Activated CD8-positive, alpha-beta memory T cell treated with anti-CD3 and anti-CD28 coated beads, Interleukin-2, amount 10 ng/mL, durations not matched to agents 7 days and 5 days (primary cell): ENCODE results near the gene COPZ2. TPM values are rescaled to one million over a fixed set of nuclear protein-coding genes. Genes with fewer than 3 reads are reported as not detected.

Experiments
- ATAC-seq: fragments of 150-1000 bp; cut with Tn5 transposase; one replicate; pipeline ENCODE4 v1.10.0; 2021; ENCODE audit warnings: moderate library complexity
- CTCF ChIA-PET: fragments of 350-600 bp; sonication (Branson Sonifier 250); formaldehyde crosslinking; loops from one replicate; lab custom pipeline; 2021; ENCODE audit warnings: antibody characterized with exemption; lab: Charles Lee
- DNase-seq: peaks from one replicate; pipeline ENCODE4 v3.0.0-alpha.2; 2020
- H3K27ac Mint-ChIP-seq: one replicate; pipeline ENCODE4 v1.8.0; 2021; ENCODE audit warnings: mild to moderate bottlenecking, mixed read lengths
- H3K27me3 Mint-ChIP-seq: one replicate; pipeline ENCODE4 v1.8.0; 2021; ENCODE audit warnings: mixed read lengths
- H3K36me3 Mint-ChIP-seq: one replicate; pipeline ENCODE4 v1.8.0; 2021; ENCODE audit warnings: mild to moderate bottlenecking, mixed read lengths
- H3K4me1 Mint-ChIP-seq: one replicate; pipeline ENCODE4 v1.8.0; 2021; ENCODE audit warnings: mixed read lengths
- H3K4me3 Mint-ChIP-seq: one replicate; pipeline ENCODE4 v1.8.0; 2021; ENCODE audit warnings: mild to moderate bottlenecking, moderate library complexity, mixed read lengths
- H3K9me3 Mint-ChIP-seq: one replicate; pipeline ENCODE4 v1.8.0; 2022; ENCODE audit warnings: low read depth, mixed read lengths
- total RNA-seq, 2 experiments: library from RNA; stranded (reverse); gene quantifications; one replicate each; pipeline ENCODE4 v1.2.3, GENCODE V29; 2021

COPZ2 gene
- total RNA-seq, 2 experiments from 2014 or later, result 5.4 to 14.1 TPM

- Mint-ChIP-seq H3K27me3 (no peaks in the 10 kb centered on the region), H3K4me3 (no peak overlapping the region), H3K36me3 (peaks cover 67% of the 10 kb centered on the region), H3K4me1 (peaks cover 62% of the 10 kb centered on the region), H3K27ac (peak overlapping the region; percentile 77), H3K9me3 (no peaks in the 10 kb centered on the region)
- ATAC-seq (no peak), DNase-seq (no peak)
- CTCF ChIA-PET, result interaction anchor here (1.1 to 2.7 kb wide), 5 partner anchors 14 to 107 kb away, joined by 3 to 13 read pairs (median 6); no protein-coding TSS in a partner anchor
Observed at GRCh38 chr17:48054238-48055185, 16.9 kb upstream of the COPZ2 start.

- CTCF ChIA-PET, result interaction anchor here (1.7 to 2.7 kb wide), 3 partner anchors 15 to 27 kb away, joined by 3 to 13 read pairs (median 4); no protein-coding TSS in a partner anchor
- peak overlapping the region; percentile 20 for H3K27ac Mint-ChIP-seq
- DNase-seq (no peak), ATAC-seq (no peak)
- H3K27me3 Mint-ChIP-seq, result no peaks in the 10 kb centered on the region
- H3K4me3 Mint-ChIP-seq, result no peak overlapping the region
- peaks cover 59% of the 10 kb centered on the region for H3K36me3 Mint-ChIP-seq
- no peaks in the 10 kb centered on the region for H3K9me3 Mint-ChIP-seq
- peaks cover 65% of the 10 kb centered on the region for H3K4me1 Mint-ChIP-seq
Observed at GRCh38 chr17:48053758-48054237, 16.2 kb upstream of the COPZ2 start.

GRCh38 chr17:48052956-48053757, 15.6 kb upstream of the COPZ2 start:
- CTCF ChIA-PET, result interaction anchor here (1.2 to 2.7 kb wide), 5 partner anchors 15 to 28 kb away, joined by 3 to 13 read pairs (median 4); no protein-coding TSS in a partner anchor
- ATAC-seq (no peak), DNase-seq (no peak)
- H3K27me3 Mint-ChIP-seq, result no peaks in the 10 kb centered on the region
- peak overlapping the region; percentile 20 for H3K27ac Mint-ChIP-seq
- H3K9me3 Mint-ChIP-seq, result no peaks in the 10 kb centered on the region
- H3K4me1 Mint-ChIP-seq, result peaks cover 65% of the 10 kb centered on the region
- H3K4me3 Mint-ChIP-seq, result no peak overlapping the region
- H3K36me3 Mint-ChIP-seq, result peaks cover 54% of the 10 kb centered on the region

GRCh38 chr17:48051706-48052486, 14.3 kb upstream of the COPZ2 start:
- ATAC-seq, result no peak

GRCh38 chr17:48051283-48051682, 13.7 kb upstream of the COPZ2 start:
- H3K27ac Mint-ChIP-seq, result peak overlapping the region; percentile 62
- ATAC-seq (no peak), DNase-seq (no peak)
- CTCF ChIA-PET, result interaction anchor here (10.7 kb wide), 1 partner anchor 23 kb away, joined by 99 read pairs; no protein-coding TSS in a partner anchor
- no peak overlapping the region for H3K4me3 Mint-ChIP-seq
- H3K9me3 Mint-ChIP-seq, result no peaks in the 10 kb centered on the region
- H3K27me3 Mint-ChIP-seq, result no peaks in the 10 kb centered on the region
- peaks cover 41% of the 10 kb centered on the region for H3K36me3 Mint-ChIP-seq
- peaks cover 70% of the 10 kb centered on the region for H3K4me1 Mint-ChIP-seq

More at GRCh38 chr17:48051706-48052486, 14.3 kb upstream of the COPZ2 start:
- H3K36me3 Mint-ChIP-seq, result peaks cover 44% of the 10 kb centered on the region
- no peak overlapping the region for H3K4me3 Mint-ChIP-seq
- H3K27me3 Mint-ChIP-seq, result no peaks in the 10 kb centered on the region
- H3K4me1 Mint-ChIP-seq, result peaks cover 68% of the 10 kb centered on the region
- no peak for DNase-seq
- CTCF ChIA-PET, result interaction anchor here (1.2 to 10.7 kb wide), 5 partner anchors 16 to 27 kb away, joined by 4 to 99 read pairs (median 5); no protein-coding TSS in a partner anchor
- H3K27ac Mint-ChIP-seq, result peak overlapping the region; percentile 62
- no peaks in the 10 kb centered on the region for H3K9me3 Mint-ChIP-seq

GRCh38 chr17:48048384-48049126, 11.0 kb upstream of the COPZ2 start:
- Mint-ChIP-seq H3K9me3 (no peaks in the 10 kb centered on the region), H3K4me1 (peaks cover 61% of the 10 kb centered on the region), H3K27me3 (no peaks in the 10 kb centered on the region), H3K27ac (peak overlapping the region; percentile 96), H3K4me3 (peak overlapping the region; percentile 98), H3K36me3 (peaks cover 29% of the 10 kb centered on the region)
- DNase-seq, result peak; percentile 79
- ATAC-seq, result peak; percentile 48
- CTCF ChIA-PET, result interaction anchor here (0.8 to 10.7 kb wide), 18 partner anchors 10 to 99 kb away, joined by 3 to 99 read pairs (median 8); partner anchors contain the start of genes CBX1, CDK5RAP3 and COPZ2

GRCh38 chr17:48047741-48048383, 10.3 kb upstream of the COPZ2 start, which contains the start of gene NFE2L1:
TSS of gene NFE2L1 (plus strand) at chr17:48048359. CDS start at chr17:48051119, 2,760 bp downstream.
- H3K4me1 Mint-ChIP-seq, result peaks cover 60% of the 10 kb centered on the region
- peak within 1 kb of the TSS; percentile 96 for H3K27ac Mint-ChIP-seq
- DNase-seq (peak; percentile 100), ATAC-seq (peak; percentile 95)
- no peaks in the 10 kb centered on the region for H3K27me3 Mint-ChIP-seq
- peak within 1 kb of the TSS; percentile 98 for H3K4me3 Mint-ChIP-seq
- no peaks in the 10 kb centered on the region for H3K9me3 Mint-ChIP-seq
- CTCF ChIA-PET, result interaction anchor here (0.8 to 10.7 kb wide), 19 partner anchors 10 to 101 kb away, joined by 3 to 99 read pairs (median 7); partner anchors contain the start of genes CBX1, CDK5RAP3 and COPZ2
- H3K36me3 Mint-ChIP-seq, result peaks cover 26% of the 10 kb centered on the region

- peaks cover 54% of the 10 kb centered on the region for H3K4me1 Mint-ChIP-seq
- H3K4me3 Mint-ChIP-seq, result peak overlapping the region; percentile 98
- CTCF ChIA-PET, result interaction anchor here (0.9 to 10.7 kb wide), 14 partner anchors 11 to 100 kb away, joined by 3 to 99 read pairs (median 12); partner anchors contain the start of genes CBX1, CDK5RAP3 and COPZ2
- H3K36me3 Mint-ChIP-seq, result peaks cover 22% of the 10 kb centered on the region
- H3K9me3 Mint-ChIP-seq, result no peaks in the 10 kb centered on the region
- peak overlapping the region; percentile 96 for H3K27ac Mint-ChIP-seq
- H3K27me3 Mint-ChIP-seq, result no peaks in the 10 kb centered on the region
- no peak for ATAC-seq
- DNase-seq, result no peak
Observed at GRCh38 chr17:48047113-48047740, 9.6 kb upstream of the COPZ2 start.

GRCh38 chr17:48046296-48046695, 8.7 kb upstream of the COPZ2 start:
- H3K4me3 Mint-ChIP-seq, result peak overlapping the region; percentile 98
- no peak for ATAC-seq
- peak overlapping the region; percentile 96 for H3K27ac Mint-ChIP-seq
- CTCF ChIA-PET, result interaction anchor here (1.3 to 10.7 kb wide), 6 partner anchors 10 to 51 kb away, joined by 3 to 99 read pairs (median 18); partner anchors contain the start of gene COPZ2
- no peak for DNase-seq
- peaks cover 46% of the 10 kb centered on the region for H3K4me1 Mint-ChIP-seq
- H3K9me3 Mint-ChIP-seq, result no peaks in the 10 kb centered on the region
- H3K27me3 Mint-ChIP-seq, result no peaks in the 10 kb centered on the region
- H3K36me3 Mint-ChIP-seq, result peaks cover 15% of the 10 kb centered on the region

- H3K27ac Mint-ChIP-seq, result no peak overlapping the region
- no peaks in the 10 kb centered on the region for H3K27me3 Mint-ChIP-seq
- H3K4me3 Mint-ChIP-seq, result no peak overlapping the region
- H3K9me3 Mint-ChIP-seq, result no peaks in the 10 kb centered on the region
- peaks cover 37% of the 10 kb centered on the region for H3K4me1 Mint-ChIP-seq
- CTCF ChIA-PET, result interaction anchor here (1.3 to 10.7 kb wide), 5 partner anchors 9 to 52 kb away, joined by 3 to 99 read pairs (median 6); partner anchors contain the start of gene COPZ2
- peaks cover 6% of the 10 kb centered on the region for H3K36me3 Mint-ChIP-seq
- DNase-seq (no peak), ATAC-seq (no peak)
Observed at GRCh38 chr17:48045316-48046001, 7.9 kb upstream of the COPZ2 start.
